Measurements from ENCODE around the gene SLC22A23. TPM values are rescaled to one million over a fixed set of nuclear protein-coding genes. Genes with fewer than 3 reads are reported as not detected.

Gene SLC22A23
- total and polyA plus RNA-seq, 2 donors = 7.0 to 16.4 TPM

GRCh38 chr6:3296537-3296936, 160.3 kb downstream of the SLC22A23 start:
- 97% methylated on average over 11 of the region's 11 CpGs for WGBS
- Histone ChIP-seq H3K36me3 (ENCODE audit: control insufficient read depth in 2 of 2, insufficient read depth in 2 of 2, low read length in 1 of 2) (no peaks in the 10 kb centered on the region), H3K4me3 (ENCODE audit: low read length in 2 of 2) (no peak overlapping the region), H3K9me3 (ENCODE audit: control insufficient read depth in 2 of 2, insufficient read depth in 1 of 2, low read length in 1 of 2) (no peaks in the 10 kb centered on the region), H3K4me1 (ENCODE audit: control insufficient read depth in 2 of 2, insufficient read depth in 2 of 2, low read length in 2 of 2) (no peaks in the 10 kb centered on the region), H3K27ac (ENCODE audit: low read depth in 1 of 2, low read length in 1 of 2) (no peak overlapping the region), H3K27me3 (ENCODE audit: control insufficient read depth in 2 of 2, insufficient read depth in 1 of 2, low read length in 1 of 2) (no peaks in the 10 kb centered on the region)
- no peak for DNase-seq (ENCODE audit: low read depth in 6 of 9, low spot score in 9 of 9)

DNA sequence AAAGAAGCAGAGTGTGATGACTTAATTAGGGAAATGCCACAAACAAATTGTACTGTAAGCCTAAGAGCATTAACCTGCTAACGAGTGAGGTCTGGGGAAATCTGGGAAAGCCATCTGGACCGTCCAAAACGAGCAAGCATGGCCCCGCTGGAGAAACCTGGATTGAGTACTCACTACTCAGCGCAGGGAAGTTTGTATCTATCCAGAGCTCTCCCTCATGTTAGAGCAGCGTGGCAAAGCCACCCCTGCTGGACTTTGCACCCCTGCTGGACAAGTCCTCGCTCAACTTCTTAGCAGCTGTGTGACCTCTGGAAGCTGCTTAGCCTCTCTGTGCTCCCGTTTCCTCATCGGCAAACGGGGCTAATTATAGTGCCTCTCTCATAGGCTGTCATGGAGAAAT, 160.8 kb downstream of the SLC22A23 start:
- H3K4me3 ChIP-seq (ENCODE audit: low read length in 2 of 2) = no peak overlapping the region
- no peak for DNase-seq (ENCODE audit: low read depth in 6 of 9, low spot score in 9 of 9)
- WGBS = 85% methylated on average over 10 of the region's 10 CpGs
- no peak overlapping the region for H3K27ac ChIP-seq (ENCODE audit: low read depth in 1 of 2, low read length in 1 of 2)
- no peaks in the 10 kb centered on the region for H3K27me3 ChIP-seq (ENCODE audit: control insufficient read depth in 2 of 2, insufficient read depth in 1 of 2, low read length in 1 of 2)
- no peaks in the 10 kb centered on the region for H3K36me3 ChIP-seq (ENCODE audit: control insufficient read depth in 2 of 2, insufficient read depth in 2 of 2, low read length in 1 of 2)
- no peaks in the 10 kb centered on the region for H3K4me1 ChIP-seq (ENCODE audit: control insufficient read depth in 2 of 2, insufficient read depth in 2 of 2, low read length in 2 of 2)
- no peaks in the 10 kb centered on the region for H3K9me3 ChIP-seq (ENCODE audit: control insufficient read depth in 2 of 2, insufficient read depth in 1 of 2, low read length in 1 of 2)

- Histone ChIP-seq H3K36me3 (ENCODE audit: control insufficient read depth in 2 of 2, insufficient read depth in 2 of 2, low read length in 1 of 2) (no peaks in the 10 kb centered on the region), H3K27ac (ENCODE audit: low read depth in 1 of 2, low read length in 1 of 2) (peak overlapping the region in 1 of 2 donors; percentile 48), H3K27me3 (ENCODE audit: control insufficient read depth in 2 of 2, insufficient read depth in 1 of 2, low read length in 1 of 2) (no peaks in the 10 kb centered on the region), H3K4me1 (ENCODE audit: control insufficient read depth in 2 of 2, insufficient read depth in 2 of 2, low read length in 2 of 2) (no peaks in the 10 kb centered on the region), H3K9me3 (ENCODE audit: control insufficient read depth in 2 of 2, insufficient read depth in 1 of 2, low read length in 1 of 2) (no peaks in the 10 kb centered on the region), H3K4me3 (ENCODE audit: low read length in 2 of 2) (no peak overlapping the region)
- 82% methylated on average over 29 of the region's 29 CpGs for WGBS
- DNase-seq (ENCODE audit: low read depth in 6 of 9, low spot score in 9 of 9) = no peak
Observed at GRCh38 chr6:3294921-3295871, 161.7 kb downstream of the SLC22A23 start.

- no peaks in the 10 kb centered on the region for H3K9me3 ChIP-seq (ENCODE audit: control insufficient read depth in 2 of 2, insufficient read depth in 1 of 2, low read length in 1 of 2)
- no peaks in the 10 kb centered on the region for H3K4me1 ChIP-seq (ENCODE audit: control insufficient read depth in 2 of 2, insufficient read depth in 2 of 2, low read length in 2 of 2)
- H3K27ac ChIP-seq (ENCODE audit: low read depth in 1 of 2, low read length in 1 of 2) = no peak overlapping the region
- whole genome bisulfite sequencing = 80% methylated on average over 8 of the region's 8 CpGs
- no peak for DNase-seq (ENCODE audit: low read depth in 6 of 9, low spot score in 9 of 9)
- no peaks in the 10 kb centered on the region for H3K36me3 ChIP-seq (ENCODE audit: control insufficient read depth in 2 of 2, insufficient read depth in 2 of 2, low read length in 1 of 2)
- H3K27me3 ChIP-seq (ENCODE audit: control insufficient read depth in 2 of 2, insufficient read depth in 1 of 2, low read length in 1 of 2) = no peaks in the 10 kb centered on the region
- no peak overlapping the region for H3K4me3 ChIP-seq (ENCODE audit: low read length in 2 of 2)
Observed at GRCh38 chr6:3294396-3294795, 162.5 kb downstream of the SLC22A23 start.

DNA sequence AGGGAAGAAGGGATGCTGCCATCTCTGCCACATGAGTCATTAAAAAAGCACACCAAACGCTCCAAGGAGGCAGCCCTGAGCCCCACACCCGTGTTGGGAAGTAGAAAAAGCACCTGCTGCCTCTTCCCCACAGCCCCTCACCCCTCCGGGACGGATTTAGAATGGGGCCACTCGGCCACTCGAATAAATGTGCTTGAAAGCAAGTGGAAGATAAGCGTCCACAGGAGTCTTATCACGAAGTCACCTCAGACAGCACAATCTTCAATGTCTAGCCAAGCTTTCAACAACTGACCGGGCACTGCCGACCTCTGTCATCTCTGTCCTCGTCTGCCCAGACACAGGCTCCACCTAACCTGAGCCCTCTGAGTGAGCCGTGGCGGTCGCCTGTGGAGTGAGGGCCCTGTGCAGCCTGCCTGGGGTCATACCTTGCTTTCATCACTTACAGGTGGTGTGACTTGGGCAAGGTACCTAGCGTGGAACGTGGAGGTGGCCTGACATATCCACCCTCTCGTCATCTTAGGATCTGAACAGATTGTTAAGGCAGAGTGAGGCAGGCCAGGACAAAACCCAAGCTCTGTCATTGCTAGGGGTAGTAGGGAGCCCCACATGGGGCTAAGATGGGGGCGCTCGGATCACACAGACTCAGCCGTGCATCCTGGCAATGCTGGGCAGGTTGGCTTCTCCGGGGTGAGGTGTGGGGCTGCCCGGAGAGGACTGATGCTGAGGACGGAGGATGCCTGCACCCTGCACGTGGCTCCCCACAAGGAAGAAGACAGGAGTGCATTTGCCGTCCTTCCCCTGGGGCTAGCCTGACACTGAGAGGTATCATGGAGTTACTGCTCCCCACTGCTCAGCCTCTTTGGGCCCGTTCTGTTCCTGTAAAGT, 163.3 kb downstream of the SLC22A23 start:
- WGBS = 93% methylated on average over 26 of the region's 26 CpGs
- H3K4me1 ChIP-seq (ENCODE audit: control insufficient read depth in 2 of 2, insufficient read depth in 2 of 2, low read length in 2 of 2) = no peaks in the 10 kb centered on the region
- no peak overlapping the region for H3K4me3 ChIP-seq (ENCODE audit: low read length in 2 of 2)
- no peak overlapping the region for H3K27ac ChIP-seq (ENCODE audit: low read depth in 1 of 2, low read length in 1 of 2)
- DNase-seq (ENCODE audit: low read depth in 6 of 9, low spot score in 9 of 9) = no peak
- H3K9me3 ChIP-seq (ENCODE audit: control insufficient read depth in 2 of 2, insufficient read depth in 1 of 2, low read length in 1 of 2) = no peaks in the 10 kb centered on the region
- no peaks in the 10 kb centered on the region for H3K27me3 ChIP-seq (ENCODE audit: control insufficient read depth in 2 of 2, insufficient read depth in 1 of 2, low read length in 1 of 2)
- no peaks in the 10 kb centered on the region for H3K36me3 ChIP-seq (ENCODE audit: control insufficient read depth in 2 of 2, insufficient read depth in 2 of 2, low read length in 1 of 2)

DNA sequence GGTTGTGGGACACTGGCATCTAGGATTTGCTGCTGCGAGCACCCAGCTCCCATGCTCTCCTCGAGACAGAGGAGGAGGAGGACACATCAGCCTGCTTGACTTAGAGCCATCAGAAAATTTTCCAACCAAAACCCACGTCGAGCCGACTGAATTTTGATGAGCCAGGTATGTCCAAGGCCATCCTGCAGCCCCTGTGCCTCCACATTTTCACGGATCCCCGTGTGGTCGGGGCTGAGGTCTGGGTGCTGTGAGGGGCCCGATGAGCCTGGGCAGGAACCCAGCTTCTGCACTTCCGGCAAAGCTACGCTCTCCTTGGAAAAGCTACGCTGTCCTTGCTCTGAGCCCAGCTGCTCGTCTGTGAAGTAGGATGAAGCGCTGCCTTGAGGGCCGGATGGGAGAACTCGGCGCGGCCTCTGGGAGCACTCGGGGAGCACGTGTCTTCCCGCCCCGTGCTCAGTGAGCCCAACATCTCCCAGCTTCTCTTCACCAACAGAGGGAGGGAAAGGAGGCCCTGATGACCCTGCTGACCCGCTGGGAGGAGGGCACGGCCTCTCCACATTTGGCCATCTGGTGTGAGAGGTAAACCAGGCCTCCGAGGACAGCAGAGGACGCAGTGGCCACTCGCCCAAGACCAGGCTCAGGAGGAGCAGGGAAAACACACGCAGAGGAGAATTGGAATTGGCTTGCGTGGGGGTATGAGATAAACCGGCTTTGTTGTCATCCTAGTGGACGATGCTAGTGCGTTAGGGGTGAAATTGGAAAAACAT, 164.2 kb downstream of the SLC22A23 start:
- DNase-seq (ENCODE audit: low read depth in 6 of 9, low spot score in 9 of 9) = no peak
- H3K9me3 ChIP-seq (ENCODE audit: control insufficient read depth in 2 of 2, insufficient read depth in 1 of 2, low read length in 1 of 2) = no peaks in the 10 kb centered on the region
- no peaks in the 10 kb centered on the region for H3K4me1 ChIP-seq (ENCODE audit: control insufficient read depth in 2 of 2, insufficient read depth in 2 of 2, low read length in 2 of 2)
- no peaks in the 10 kb centered on the region for H3K27me3 ChIP-seq (ENCODE audit: control insufficient read depth in 2 of 2, insufficient read depth in 1 of 2, low read length in 1 of 2)
- WGBS = 95% methylated on average over 32 of the region's 32 CpGs
- no peaks in the 10 kb centered on the region for H3K36me3 ChIP-seq (ENCODE audit: control insufficient read depth in 2 of 2, insufficient read depth in 2 of 2, low read length in 1 of 2)
- no peak overlapping the region for H3K27ac ChIP-seq (ENCODE audit: low read depth in 1 of 2, low read length in 1 of 2)
- H3K4me3 ChIP-seq (ENCODE audit: low read length in 2 of 2) = no peak overlapping the region

- 95% methylated on average over 7 of the region's 7 CpGs for WGBS
- H3K36me3 ChIP-seq (ENCODE audit: control insufficient read depth in 2 of 2, insufficient read depth in 2 of 2, low read length in 1 of 2) = no peaks in the 10 kb centered on the region
- no peak overlapping the region for H3K27ac ChIP-seq (ENCODE audit: low read depth in 1 of 2, low read length in 1 of 2)
Observed at GRCh38 chr6:3291987-3292386, 164.9 kb downstream of the SLC22A23 start.

DNA sequence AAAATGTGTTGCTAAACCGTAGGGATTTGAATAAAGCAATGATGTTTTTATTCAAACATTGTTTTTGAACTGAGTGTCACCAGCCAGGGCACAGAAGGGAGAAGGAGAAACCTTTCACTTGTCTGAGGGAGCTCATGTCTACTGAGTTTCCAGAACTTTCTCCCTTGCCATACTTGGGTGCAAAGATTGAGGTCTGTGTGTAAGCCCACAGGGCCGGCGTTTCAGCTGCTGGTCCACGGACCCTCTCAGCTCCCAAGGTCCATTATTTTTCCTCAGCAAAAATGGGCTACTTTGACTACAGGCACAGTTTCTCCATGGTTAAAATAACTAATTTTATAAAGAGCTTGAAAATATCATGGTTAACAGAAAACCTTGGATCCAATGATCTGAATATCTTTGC, 165.5 kb downstream of the SLC22A23 start:
- Histone ChIP-seq H3K9me3 (ENCODE audit: control insufficient read depth in 2 of 2, insufficient read depth in 1 of 2, low read length in 1 of 2) (no peaks in the 10 kb centered on the region), H3K27ac (ENCODE audit: low read depth in 1 of 2, low read length in 1 of 2) (no peak overlapping the region), H3K4me3 (ENCODE audit: low read length in 2 of 2) (no peak overlapping the region), H3K4me1 (ENCODE audit: control insufficient read depth in 2 of 2, insufficient read depth in 2 of 2, low read length in 2 of 2) (no peaks in the 10 kb centered on the region), H3K36me3 (ENCODE audit: control insufficient read depth in 2 of 2, insufficient read depth in 2 of 2, low read length in 1 of 2) (no peaks in the 10 kb centered on the region), H3K27me3 (ENCODE audit: control insufficient read depth in 2 of 2, insufficient read depth in 1 of 2, low read length in 1 of 2) (no peaks in the 10 kb centered on the region)
- no peak for DNase-seq (ENCODE audit: low read depth in 6 of 9, low spot score in 9 of 9)
- 97% methylated on average over 4 of the region's 4 CpGs for WGBS

More at GRCh38 chr6:3291987-3292386, 164.9 kb downstream of the SLC22A23 start:
- no peak for DNase-seq (ENCODE audit: low read depth in 6 of 9, low spot score in 9 of 9)
- Histone ChIP-seq H3K4me1 (ENCODE audit: control insufficient read depth in 2 of 2, insufficient read depth in 2 of 2, low read length in 2 of 2) (no peaks in the 10 kb centered on the region), H3K27me3 (ENCODE audit: control insufficient read depth in 2 of 2, insufficient read depth in 1 of 2, low read length in 1 of 2) (no peaks in the 10 kb centered on the region), H3K4me3 (ENCODE audit: low read length in 2 of 2) (no peak overlapping the region), H3K9me3 (ENCODE audit: control insufficient read depth in 2 of 2, insufficient read depth in 1 of 2, low read length in 1 of 2) (no peaks in the 10 kb centered on the region)

Data from thymus (tissue), 11 donors.